HG02763 (cell line): Measurements from ENCODE around the gene CTRL.
"Not testable (repeated sequence)": the region's sequence is repeated elsewhere in the genome, so short reads cannot be mapped to it uniquely, and the experiment has no call there.

Source experiments
- ATAC-seq: cut with Tn5 transposase; IDR thresholded peaks from one replicate; pipeline ENCODE4 v1.9.1; 2021; ENCODE audit warnings: mild to moderate bottlenecking, moderate library complexity; ENCODE audit not compliant: unreplicated experiment

Gene CTRL

DNA sequence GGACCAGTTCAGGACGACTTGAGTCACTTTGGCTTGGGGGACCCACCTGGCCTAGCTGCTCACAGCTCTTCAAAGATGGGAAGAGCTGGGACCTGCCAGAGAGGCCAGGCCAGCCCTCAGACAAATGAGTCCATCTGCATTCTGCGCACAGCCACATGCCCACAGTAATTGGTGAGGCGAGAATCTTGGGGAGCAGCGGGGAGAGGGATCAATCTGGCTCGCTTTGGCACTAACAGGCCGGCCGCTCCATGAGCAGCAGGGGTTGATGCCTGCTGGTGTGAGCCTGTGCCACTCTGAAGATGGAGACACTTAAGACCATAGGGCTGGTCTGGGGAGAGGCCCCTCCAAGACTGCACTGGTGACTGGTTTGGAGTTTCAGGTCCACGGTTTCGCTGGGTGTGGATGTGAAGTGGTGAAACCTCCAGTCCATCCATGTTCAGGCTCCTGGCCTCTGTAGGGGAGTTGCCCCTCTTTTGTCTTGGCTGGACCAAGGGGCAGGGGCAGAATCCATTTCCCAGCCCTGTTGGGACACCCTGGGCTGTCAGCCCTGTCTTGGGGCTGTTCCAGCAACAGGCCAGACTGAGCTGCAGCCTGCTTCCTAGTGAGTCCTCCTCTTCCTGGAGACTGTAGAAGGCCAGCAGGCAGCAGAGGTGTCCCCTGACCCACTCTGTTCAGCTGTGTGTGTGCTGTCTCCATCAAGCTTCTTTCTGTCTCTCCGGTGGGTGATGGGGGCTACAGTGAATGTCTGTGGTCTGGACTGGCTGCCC, 7.3 kb downstream of the CTRL start:
- ATAC-seq = no peak

DNA sequence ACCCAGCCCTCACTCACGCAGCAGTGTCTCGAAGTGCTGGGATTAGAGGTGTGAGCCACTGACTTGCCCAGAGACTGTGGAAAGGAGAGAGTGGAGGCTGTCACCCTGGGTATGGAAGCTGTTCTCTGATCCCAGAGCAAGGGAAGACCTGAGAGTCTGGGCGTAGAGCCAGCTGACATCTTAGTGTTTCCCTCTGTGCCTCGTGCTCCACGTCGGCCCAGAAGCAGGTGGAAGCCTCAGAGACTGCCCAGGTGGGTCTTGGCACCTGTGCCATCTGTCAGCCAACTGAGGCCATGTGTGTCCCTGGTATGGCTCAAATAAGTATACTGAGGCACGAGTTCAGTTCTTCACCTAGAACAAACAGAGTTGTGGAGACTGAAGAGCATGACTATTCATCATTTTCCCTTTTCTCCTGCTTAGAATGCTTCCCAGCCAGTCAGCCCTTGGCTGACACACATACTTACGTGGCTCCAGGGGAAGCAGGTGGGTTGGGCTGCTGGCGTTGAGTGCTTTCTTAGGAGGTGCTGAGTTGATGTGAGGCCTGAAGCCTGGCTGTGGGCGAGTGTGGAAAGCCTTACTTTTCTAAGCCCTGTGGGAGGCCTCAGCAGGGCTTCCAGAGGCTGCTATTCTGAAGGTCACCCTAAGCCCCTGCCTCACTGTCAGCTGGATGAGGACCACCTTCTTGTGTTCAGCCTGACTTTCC, 8.1 kb downstream of the CTRL start:
- no peak for ATAC-seq

DNA sequence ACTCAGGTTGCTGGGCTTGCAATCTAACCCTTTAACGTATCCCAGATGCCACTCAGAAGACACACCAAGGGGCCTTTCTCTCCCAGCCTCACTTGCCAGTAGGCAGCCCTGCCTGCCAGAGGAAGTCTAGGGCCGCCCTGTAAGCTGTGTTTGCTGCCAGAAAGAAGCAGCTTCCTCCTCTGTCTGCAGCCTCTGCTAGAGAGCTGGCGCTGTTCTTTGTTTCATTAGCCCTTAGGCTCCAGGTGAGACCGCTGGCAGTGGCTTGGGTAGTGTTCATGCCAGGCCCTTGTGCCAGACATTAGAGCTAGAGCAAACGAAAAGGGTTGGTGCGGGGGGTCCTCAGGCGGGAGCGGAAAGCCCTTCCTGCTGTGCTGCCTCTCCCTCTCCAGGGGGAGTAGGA, 8.9 kb downstream of the CTRL start:
- no peak for ATAC-seq

DNA sequence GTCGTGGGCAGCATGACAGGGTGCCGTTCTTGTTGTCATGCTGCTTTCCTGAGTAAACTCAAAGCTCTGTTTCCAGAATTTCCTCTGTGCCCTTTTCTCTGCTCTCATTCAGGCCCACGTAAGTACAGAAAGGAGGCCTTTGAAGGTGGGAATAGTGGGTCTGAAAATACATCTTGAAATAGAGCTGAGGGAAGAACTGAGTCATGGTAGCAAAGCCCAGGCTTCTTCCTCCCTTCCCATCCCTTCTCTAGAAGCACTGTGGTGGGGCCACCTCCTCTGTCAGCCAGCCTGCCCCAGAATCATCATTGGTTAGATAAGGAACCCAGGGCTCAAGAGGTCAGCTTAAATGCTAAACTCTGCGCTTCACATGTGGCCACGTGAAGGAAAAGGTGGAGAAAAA, 9.4 kb downstream of the CTRL start:
- no peak for ATAC-seq

DNA sequence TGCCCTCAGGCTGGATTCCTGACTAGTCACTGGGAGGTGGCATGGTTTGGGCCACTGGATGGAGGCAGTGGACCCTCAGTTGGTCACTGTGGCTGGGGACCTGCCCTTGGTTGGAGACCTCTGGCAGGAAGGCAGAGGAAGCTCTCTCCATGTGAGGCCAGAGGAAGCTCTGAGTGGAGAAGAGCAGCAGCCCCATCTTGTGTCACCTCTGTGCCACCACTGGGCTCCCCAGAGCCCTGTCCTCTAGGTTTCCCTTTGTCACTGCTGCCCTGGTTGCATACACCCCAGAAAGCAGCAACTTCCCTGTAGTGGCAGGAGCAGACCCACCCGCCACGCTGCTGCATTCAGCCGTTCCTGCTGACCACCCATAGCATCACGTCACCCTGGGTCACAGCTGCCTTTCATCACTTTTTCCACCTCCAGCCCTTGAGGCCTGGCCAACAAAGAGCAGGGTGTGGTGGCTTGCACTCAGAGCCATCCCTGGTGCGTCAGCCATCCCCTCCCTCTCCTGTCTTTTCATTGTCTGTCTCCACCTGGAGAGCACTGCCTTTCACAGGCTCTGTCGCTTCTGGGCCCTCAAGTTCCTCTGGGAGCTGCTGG, 11.9 kb downstream of the CTRL start:
- no peak for ATAC-seq

DNA sequence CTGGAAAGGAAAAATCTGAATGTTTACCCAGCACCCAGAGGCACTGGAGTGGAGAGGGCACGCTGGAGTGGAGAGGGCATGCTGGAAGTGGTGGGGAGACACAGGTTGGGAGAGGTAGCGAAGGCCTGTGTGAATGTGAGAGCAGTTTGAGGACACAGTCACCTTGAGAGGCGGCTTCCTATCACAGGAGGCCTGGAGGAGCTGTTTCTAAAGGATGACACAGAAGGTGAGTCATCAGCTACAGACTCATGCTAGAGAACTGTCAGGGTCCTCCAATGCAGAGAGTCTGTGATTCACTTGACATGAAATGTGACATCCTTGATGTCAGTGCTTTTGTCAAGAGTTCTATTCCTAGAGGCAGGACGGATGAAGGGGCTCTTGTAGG, 13.8 kb downstream of the CTRL start:
- ATAC-seq = no peak

DNA sequence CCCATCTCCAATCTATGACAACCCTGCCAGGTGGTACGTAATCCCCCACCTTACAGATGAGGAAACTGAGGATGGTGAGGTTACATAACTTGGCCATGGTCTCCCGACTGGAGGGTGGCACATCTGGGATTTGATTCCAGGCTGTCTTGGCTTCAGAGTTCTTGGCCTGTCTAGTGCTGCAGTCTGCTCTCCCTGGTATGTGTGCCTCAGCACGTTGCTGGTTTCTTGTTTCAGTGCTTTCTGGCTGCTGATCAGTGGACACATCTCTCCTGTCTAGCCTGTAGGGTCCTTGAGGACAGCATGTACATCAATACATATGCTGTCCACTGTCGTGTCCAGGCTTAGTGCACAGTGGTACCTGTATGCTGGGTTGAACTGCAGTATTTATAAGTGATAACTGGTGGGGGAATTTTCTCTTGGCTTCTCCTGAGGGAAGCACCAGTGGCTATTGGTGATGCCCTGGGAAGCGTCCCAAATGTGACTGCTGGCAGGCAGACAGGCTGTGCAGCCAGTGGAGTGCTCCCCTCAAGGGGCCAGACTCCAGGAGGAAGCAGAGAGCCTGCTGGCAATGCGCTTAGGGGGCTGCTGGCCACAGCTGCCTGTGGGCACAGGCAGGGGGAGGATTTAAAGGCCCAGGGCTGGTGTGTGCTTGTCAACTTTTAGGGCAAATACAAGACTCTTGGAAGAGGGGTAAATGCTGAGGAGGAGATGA, 14.4 kb downstream of the CTRL start:
- no peak for ATAC-seq

DNA sequence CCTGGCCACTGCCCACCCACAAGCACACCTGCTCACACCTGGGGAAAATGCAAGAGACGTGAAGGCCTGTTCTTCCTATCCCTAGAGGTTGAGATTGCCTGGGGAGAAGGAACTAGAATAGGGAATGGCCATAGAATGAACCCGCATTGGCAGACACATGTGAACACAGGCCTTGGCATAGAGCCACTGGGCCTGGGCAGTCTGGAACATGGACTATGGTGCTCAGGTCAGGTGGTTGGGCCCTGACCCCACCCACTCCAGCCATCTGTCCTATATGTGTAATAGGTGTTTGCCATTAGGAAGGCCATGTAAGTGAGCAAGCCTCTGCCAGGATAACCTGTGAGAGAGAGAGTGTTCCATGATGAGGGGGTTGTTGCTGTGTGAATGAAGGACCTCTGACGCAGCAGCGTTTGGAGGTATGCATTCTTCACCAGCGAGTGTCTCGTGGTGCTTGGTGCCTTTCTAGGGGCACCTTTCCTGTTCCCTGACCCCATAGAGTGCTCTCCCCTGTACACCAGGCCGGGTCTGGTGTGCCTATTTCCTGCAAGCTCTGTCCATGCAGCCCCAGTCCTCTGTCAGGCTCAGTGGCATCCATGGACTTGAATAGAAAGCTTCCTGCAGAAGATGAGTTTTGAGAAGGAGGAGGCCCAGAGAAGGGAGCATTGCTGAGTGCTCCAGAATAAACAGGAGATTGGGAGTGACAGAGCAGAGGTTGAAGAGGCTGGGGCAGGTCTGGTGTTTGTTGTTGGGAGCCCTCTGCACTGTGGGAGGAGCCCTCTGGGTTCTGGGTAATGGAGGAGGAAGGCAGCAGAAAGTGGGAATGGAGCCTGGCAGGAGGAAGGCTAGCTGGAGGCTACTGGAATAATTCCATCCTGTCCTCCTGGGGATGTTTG, 15.6 kb downstream of the CTRL start:
- ATAC-seq = no peak

DNA sequence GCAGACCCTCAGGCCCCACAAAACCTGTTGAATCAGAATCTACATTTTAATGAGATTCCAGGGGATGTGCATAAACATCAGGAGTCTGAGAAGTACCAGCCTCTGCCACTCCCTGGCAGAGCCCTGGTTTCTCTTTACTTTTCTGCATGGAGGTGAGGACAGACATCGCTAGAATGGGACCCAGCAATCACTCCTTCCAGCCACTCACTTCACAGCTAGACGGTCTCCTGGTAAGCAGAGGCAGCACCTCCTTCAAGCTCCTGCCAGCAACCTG, 16.2 kb downstream of the CTRL start:
- ATAC-seq = not testable (repeated sequence)

DNA sequence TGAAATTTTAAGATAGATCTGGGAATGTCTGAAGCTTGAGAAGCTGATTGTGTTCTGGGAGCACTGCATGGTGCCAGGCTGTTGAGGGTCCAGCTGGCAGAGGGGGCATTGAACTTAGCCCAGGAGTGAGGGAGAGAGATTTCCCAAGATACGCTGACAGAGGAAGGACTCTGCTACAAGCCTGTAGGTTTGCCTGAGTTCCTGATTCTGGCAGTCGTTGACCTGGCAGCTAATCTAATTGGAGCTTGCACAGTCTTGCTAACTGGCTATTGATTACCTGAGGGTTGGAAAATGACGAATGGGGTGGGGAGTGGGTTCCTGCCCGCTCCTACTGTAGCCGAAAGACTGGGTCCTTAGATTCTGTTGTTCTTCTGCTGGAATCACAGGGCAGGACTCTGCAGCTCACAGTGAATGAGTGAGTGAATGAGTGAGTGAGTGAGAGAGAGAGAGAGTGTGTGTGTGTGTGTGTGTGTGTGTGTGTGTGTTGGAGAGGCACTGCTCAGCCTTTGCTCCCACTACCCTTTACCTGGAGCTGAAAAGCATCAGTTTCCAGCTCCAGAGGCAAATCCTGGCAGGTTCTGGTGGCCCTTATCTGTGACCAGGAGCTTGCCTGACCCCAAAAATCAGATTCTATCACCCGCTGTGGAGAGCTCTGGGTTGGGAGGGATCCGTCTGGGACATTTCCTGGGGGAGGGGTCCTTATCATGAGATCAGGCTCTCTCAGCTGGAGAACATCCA, 16.7 kb downstream of the CTRL start:
- no peak for ATAC-seq

DNA sequence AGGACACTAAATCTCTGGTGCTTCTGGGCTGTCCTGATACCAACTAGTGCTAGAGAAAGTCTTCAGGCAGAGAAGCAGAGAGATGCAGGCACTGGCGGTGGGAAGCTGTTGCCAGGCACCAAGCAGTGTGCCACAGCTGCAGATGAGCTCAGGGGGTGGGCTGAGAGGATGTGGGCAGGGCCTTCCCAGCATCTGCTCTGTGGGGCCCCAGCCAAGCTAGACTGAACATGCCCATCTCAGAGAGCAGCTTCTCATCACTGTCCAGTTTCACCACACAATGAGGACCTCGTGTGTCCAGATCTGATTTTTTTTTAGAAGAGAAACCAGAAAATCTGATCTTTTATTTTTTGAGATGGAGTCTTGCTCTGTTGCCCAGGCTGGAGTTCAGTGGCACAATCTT, 21.5 kb downstream of the CTRL start:
- ATAC-seq = no peak

DNA sequence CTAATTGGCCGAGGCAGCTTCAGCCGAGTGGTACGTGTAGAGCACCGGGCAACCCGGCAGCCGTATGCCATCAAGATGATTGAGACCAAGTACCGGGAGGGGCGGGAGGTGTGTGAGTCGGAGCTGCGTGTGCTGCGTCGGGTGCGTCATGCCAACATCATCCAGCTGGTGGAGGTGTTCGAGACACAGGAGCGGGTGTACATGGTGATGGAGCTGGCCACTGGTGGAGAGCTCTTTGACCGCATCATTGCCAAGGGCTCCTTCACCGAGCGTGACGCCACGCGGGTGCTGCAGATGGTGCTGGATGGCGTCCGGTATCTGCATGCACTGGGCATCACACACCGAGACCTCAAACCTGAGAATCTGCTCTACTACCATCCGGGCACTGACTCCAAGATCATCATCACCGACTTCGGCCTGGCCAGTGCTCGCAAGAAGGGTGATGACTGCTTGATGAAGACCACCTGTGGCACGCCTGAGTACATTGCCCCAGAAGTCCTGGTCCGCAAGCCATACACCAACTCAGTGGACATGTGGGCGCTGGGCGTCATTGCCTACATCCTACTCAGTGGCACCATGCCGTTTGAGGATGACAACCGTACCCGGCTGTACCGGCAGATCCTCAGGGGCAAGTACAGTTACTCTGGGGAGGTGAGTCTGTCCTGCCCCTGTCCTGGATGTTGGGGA, 22.5 kb downstream of the CTRL start:
- ATAC-seq = no peak

DNA sequence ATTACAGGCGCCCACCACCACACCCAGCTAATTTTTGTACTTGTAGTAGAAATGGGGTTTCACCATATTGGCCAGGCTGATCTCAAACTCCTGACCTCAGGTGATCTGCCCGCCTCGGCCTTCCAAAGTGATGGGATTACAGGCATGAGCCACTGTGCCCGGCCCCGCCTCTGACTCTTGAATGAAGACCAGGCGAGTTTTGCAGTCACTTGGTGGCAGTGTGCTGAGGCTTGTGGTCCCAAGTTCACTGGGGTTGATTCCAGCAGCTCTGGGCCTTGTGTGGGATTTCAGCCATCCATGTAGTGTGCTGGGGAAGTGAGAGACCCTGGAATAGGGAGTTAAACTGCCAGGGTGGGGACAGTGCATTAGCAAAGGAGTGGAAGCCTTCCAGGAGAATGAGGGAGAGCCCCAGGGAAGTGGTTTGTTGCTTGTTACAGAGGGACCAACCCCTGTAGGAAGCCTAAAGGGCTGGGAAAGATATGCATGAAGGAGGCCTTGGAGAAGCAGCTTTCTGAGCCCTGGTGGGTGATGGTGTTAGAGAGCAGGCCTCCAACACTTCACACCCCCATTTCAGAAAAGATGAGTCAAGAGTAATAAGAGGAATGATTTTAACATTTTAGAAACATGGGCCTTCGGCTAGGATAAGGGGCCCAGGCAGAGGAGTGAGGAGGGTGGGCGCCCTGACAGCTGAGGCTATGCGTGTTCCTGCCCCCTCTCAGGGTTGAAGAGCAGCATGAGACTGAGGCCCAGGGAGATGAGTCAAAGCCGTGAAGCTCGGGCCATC, 24.1 kb downstream of the CTRL start:
- no peak for ATAC-seq

DNA sequence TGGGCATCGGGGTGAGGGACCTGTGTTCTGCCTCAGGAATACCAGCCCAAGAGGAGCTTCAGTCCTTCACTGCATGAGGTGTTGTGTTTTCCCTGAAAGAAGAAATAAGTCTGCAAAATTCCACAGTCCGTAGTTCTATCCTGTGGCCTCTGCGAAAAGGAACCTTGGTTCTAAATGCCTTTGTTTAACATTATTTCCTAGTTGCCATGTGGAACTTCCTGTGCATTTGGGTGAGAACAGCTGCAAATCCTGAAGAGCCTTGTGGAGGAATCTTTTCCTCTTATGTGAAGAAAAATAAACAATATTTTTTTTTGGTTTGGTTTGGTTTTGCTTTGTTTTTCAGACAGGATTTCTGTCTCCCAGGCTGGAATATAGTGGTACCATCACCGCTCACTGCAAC, 28.8 kb downstream of the CTRL start:
- ATAC-seq = no peak

DNA sequence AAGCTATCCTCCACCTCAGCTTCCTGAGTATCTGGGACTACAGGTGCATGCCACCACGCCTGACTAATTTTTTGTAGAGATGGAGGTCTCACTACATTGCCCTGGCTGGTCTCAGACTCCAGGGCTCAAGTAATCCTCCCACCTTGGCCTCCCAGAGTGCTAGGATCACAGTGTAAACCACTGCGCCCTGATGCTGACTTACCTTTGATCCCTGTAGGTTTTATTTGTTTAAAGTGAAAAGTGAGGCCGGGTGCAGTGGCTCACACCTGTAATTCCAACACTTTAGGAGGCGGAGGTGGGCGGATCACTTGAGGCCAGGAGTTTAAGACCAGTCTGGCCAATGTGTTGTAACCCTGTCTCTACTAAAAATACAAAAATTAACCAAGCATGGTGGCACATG, 29.9 kb downstream of the CTRL start:
- no peak for ATAC-seq

DNA sequence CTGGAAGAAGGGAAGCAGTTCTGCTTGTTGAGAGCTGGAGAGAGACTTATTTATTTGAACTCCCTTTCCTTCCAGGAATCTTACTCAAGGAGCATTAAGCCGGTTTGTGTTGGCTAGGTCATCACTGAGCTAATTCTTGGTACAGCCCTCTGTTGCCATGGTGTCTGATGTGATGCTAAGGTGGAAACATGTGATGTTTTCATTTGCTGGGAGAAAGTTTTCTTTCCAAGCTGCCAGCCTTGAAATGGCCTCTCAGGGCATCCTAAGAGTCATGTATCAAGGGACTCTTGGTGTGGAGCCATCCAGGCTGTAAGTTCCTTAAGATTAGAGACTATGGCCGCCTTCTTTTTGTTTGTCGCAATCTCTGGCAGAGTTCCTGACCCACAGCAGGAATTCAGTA, 34.4 kb downstream of the CTRL start:
- no peak for ATAC-seq

DNA sequence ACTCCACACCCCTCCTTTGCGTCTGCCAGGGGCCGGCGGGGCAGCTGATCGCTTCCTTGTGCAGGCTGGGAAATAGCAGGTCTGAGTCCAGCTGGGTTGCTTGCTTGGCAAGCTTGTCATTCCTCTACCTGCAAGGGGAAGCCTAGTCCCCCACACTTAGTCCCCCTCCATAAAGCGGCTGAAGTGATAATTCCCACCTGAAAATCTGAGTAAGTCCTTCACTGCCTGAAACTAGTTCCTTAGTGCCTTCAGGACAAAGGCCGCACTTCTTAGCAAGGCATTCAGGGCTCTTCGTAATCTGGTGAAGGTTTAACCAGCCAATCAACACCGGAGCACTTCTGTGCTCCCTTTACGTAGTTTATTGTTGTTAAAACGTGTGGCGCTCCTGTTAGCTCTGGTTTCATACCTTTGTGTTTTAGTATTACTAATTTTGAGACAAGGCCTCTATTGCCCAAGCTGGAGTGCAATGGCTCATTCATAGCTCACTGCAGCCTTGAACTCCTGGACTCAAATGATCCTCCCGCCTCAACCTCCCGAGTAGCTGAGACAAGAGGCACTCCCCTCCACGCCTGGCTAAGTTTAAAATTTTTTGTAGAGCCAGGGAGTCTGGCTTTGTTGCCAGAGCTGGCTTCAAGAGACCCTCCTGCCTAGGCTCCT, 37.8 kb downstream of the CTRL start:
- ATAC-seq = no peak
